ENCODE results near the gene C22orf31.

GRCh38 chr22:29014293-29014692 lies 47.3 kb downstream of the C22orf31 start:
- TF ChIP-seq CTCF (IDR thresholded peaks at IDR 0.05 in 2 of 3, conservative IDR thresholded peaks at IDR 0.05 in 1 of 3; ENCODE audit: borderline replicate concordance in 1 of 3, insufficient read depth in 1 of 3, low read depth in 2 of 3, low read length in 2 of 3) (no peak), MAX (IDR thresholded peaks at IDR 0.05) (no peak), POLR2AphosphoS5 (IDR thresholded peaks at IDR 0.05; ENCODE audit: low read depth, low read length) (no peak), TCF7L2 (IDR thresholded peaks at IDR 0.05; ENCODE audit: borderline replicate concordance, extremely low read depth, insufficient read depth, insufficient read length) (no peak), EZH2phosphoT487 (IDR thresholded peaks at IDR 0.05; ENCODE audit: borderline replicate concordance) (no peak), EGR1 (IDR thresholded peaks at IDR 0.05; ENCODE audit: low read depth) (no peak), EZH2 (IDR thresholded peaks at IDR 0.05) (no peak), FOSL1 (IDR thresholded peaks at IDR 0.05; ENCODE audit: low read depth) (no peak), ZNF274 (IDR thresholded peaks at IDR 0.05; ENCODE audit: low read depth, low read length) (no peak), CBX3 (IDR thresholded peaks at IDR 0.05; ENCODE audit: low read depth) (no peak), POLR2A (IDR thresholded peaks at IDR 0.05; ENCODE audit: borderline replicate concordance, extremely low read depth, insufficient read depth, insufficient read length) (no peak)

Measured in HCT116 (cell line).